H1 (cell line): Measurements from ENCODE around the gene LIPC. TPM values are rescaled to one million over a fixed set of nuclear protein-coding genes. Genes with fewer than 3 reads are reported as not detected.

ENCODE experiments used
- CHD1 ChIP-seq: IDR thresholded peaks from 2 replicates; pipeline ENCODE4 v1.6.1; 2012; ENCODE audit warnings: low read depth, low read length, improper control_type of control experiment
- HDAC2 ChIP-seq, 2 experiments: fragments of 300-600 bp in 1 of 2; sonication (generic) in 1 of 2; IDR thresholded peaks; 2 replicates each; pipeline ENCODE4 v1.6.1; 2011 to 2012; ENCODE audit warnings: low read depth in 2 of 2, low read length in 2 of 2, mild to moderate bottlenecking in 2 of 2, moderate library complexity in 2 of 2, borderline replicate concordance in 1 of 2, inconsistent platforms in 1 of 2
- MAFK ChIP-seq: IDR thresholded peaks from 2 replicates; pipeline ENCODE4 v1.6.1; 2012; ENCODE audit warnings: low read depth, mild to moderate bottlenecking, improper control_type of control experiment, low read length
- NANOG ChIP-seq: IDR thresholded peaks from 2 replicates; pipeline ENCODE4 v1.6.1; 2011; ENCODE audit warnings: low read length, low read depth, mild to moderate bottlenecking, inconsistent platforms; ENCODE audit not compliant: insufficient read depth, poor library complexity, severe bottlenecking
- SAP30 ChIP-seq: fragments of 300-600 bp; sonication (generic); IDR thresholded peaks from 2 replicates; pipeline ENCODE4 v1.7.1; 2012; ENCODE audit warnings: low read length, moderate library complexity, mild to moderate bottlenecking, inconsistent platforms; ENCODE audit not compliant: insufficient read depth, insufficient replicate concordance
- polyA plus RNA-seq, 7 experiments: library from polyadenylated mRNA; depleted of rRNA in 3 of 7; stranded (reverse) in 5 of 7; unstranded in 2 of 7; fragments of >200 nt in 5 of 7; fragments of 200-250 nt in 2 of 7; gene quantifications; 1 replicate in 5 of 7; 2 replicates in 1 of 7; 4 replicates in 1 of 7; pipeline versions ENCODE4 v1.2.1 to v1.2.3, GENCODE V29; 2011 to 2013; ENCODE audit warnings: missing spikeins in 2 of 7, mixed read lengths in 2 of 7
- total RNA-seq: library from RNA; stranded (reverse); fragmentation: NEBNext Ultra II Directional; extraction: Animal tissue kit (Norgen Biotek cat#: 25700); gene quantifications from 2 replicates; pipeline ENCODE4 v1.2.1, GENCODE V29; 2021

The LIPC gene
- total and polyA plus RNA-seq, 2 of the 8 experiments (the other 6 are each of a cell fraction or from before 2014, with no cell fraction given) = not detected

DNA sequence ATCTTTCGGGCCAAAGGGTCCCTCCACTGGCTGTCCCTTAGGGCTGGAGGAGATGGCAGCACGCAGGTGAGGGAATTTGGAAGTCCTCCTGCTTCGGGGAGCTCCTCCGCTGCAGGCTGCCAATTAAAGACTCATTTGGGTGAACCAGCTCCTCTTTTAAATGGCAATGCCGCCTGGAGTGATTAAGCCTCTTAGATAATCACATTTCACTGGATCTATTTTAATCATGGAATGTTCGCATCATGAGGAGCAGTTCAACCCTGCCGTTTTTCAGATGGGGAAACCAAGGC lies 117.9 kb downstream of the LIPC start (continued):
- TF ChIP-seq CHD1 (no peak), NANOG (no peak), HDAC2 (IDR thresholded peaks at IDR 0.05; ENCODE audit: borderline replicate concordance in 1 of 2, low read depth in 2 of 2, low read length in 2 of 2) (no peak), MAFK (no peak), SAP30 (no peak)
